GM12891 (cell line): ENCODE measurements around the gene PCDH15.

Experiments
- PAX5 ChIP-seq: IDR thresholded peaks from 2 replicates; pipeline ENCODE4 v1.6.1; 2011; ENCODE audit warnings: low read length, moderate library complexity, mild to moderate bottlenecking; ENCODE audit not compliant: insufficient read depth, severe bottlenecking
- POLR2A ChIP-seq: IDR thresholded peaks from 2 replicates; pipeline ENCODE4 v1.6.1; 2011; ENCODE audit warnings: low read depth, low read length, control low read depth
- POLR2AphosphoS5 ChIP-seq: IDR thresholded peaks from 2 replicates; pipeline ENCODE4 v1.6.1; 2011; ENCODE audit warnings: low read depth, low read length, control low read depth
- SPI1 ChIP-seq: IDR thresholded peaks from 2 replicates; pipeline ENCODE4 v1.6.1; 2011; ENCODE audit warnings: low read depth, low read length, control low read depth
- TAF1 ChIP-seq: IDR thresholded peaks from 2 replicates; pipeline ENCODE4 v1.6.1; 2011; ENCODE audit warnings: low read depth, low read length, control low read depth

- TF ChIP-seq POLR2A (no peak), SPI1 (no peak), TAF1 (no peak), POLR2AphosphoS5 (no peak), PAX5 (no peak)
Observed at GRCh38 chr10:54011117-54011516, 789.9 kb downstream of the PCDH15 start.
